ENCODE results near the gene SNRPA1.

DNA sequence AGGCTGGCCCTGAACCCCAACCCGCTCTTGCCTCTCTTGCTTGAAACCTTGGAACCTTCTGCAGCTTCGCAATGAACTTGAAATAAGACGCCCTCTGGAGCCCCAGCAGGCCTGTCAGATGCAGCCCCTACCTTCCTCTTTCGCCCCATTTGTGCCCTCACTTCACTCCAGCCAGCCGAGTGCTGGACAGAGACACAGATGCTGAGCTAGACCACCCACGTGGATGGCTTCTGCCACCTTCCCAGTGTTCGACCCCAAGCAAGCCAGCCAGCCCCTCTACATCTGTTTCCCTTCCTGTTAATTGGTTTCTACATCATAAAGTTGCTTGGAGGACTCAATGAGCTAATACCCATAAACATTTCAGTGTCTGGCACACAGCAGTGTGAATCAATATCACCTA is 23.8 kb upstream of the SNRPA1 start:
- TF ChIP-seq, protein P1, sequence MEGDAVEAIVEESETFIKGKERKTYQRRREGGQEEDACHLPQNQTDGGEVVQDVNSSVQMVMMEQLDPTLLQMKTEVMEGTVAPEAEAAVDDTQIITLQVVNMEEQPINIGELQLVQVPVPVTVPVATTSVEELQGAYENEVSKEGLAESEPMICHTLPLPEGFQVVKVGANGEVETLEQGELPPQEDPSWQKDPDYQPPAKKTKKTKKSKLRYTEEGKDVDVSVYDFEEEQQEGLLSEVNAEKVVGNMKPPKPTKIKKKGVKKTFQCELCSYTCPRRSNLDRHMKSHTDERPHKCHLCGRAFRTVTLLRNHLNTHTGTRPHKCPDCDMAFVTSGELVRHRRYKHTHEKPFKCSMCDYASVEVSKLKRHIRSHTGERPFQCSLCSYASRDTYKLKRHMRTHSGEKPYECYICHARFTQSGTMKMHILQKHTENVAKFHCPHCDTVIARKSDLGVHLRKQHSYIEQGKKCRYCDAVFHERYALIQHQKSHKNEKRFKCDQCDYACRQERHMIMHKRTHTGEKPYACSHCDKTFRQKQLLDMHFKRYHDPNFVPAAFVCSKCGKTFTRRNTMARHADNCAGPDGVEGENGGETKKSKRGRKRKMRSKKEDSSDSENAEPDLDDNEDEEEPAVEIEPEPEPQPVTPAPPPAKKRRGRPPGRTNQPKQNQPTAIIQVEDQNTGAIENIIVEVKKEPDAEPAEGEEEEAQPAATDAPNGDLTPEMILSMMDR (IDR thresholded peaks at IDR 0.05), result no peak
- TF ChIP-seq EZH2 (IDR thresholded peaks at IDR 0.05) (no peak), EZH2phosphoT487 (IDR thresholded peaks at IDR 0.05) (no peak)
